GM12878 (cell line): Measurements from ENCODE around the gene DDHD1. TPM values are rescaled to one million over a fixed set of nuclear protein-coding genes. Genes with fewer than 3 reads are reported as not detected.

ENCODE experiments used
- CHD1 ChIP-seq: IDR thresholded peaks from 2 replicates; pipeline ENCODE4 v1.6.1; 2012; ENCODE audit warnings: low read depth, low read length, improper control_type of control experiment
- ESRRA ChIP-seq: IDR thresholded peaks from 2 replicates; pipeline ENCODE4 v1.6.1; 2012; ENCODE audit warnings: mild to moderate bottlenecking, low read length, improper control_type of control experiment
- ETV6 ChIP-seq, 2 experiments: fragments of 450-650 bp in 1 of 2; IDR thresholded peaks in 1 of 2; conservative IDR thresholded peaks in 1 of 2; 2 replicates each; pipeline ENCODE4 v1.6.1; 2014; ENCODE audit warnings: antibody characterized with exemption in 1 of 2, borderline replicate concordance in 1 of 2, low read depth in 1 of 2, mild to moderate bottlenecking in 1 of 2, moderate library complexity in 1 of 2
- EZH2 ChIP-seq: IDR thresholded peaks from 2 replicates; pipeline ENCODE4 v1.6.1; 2012; ENCODE audit warnings: low read depth, mild to moderate bottlenecking, control low read depth, inconsistent platforms, low read length, borderline replicate concordance; ENCODE audit not compliant: control insufficient read depth
- HDGF ChIP-seq: fragments of 450-650 bp; IDR thresholded peaks from 2 replicates; pipeline ENCODE4 v1.6.1; 2016; ENCODE audit warnings: antibody characterized with exemption
- IKZF1 ChIP-seq: fragments of 450-650 bp; conservative IDR thresholded peaks from 2 replicates; pipeline ENCODE4 v1.6.1; 2017; ENCODE audit warnings: antibody characterized with exemption, mild to moderate bottlenecking
- IRF3 ChIP-seq: fragments of 450-650 bp; IDR thresholded peaks from 2 replicates; pipeline ENCODE4 v1.6.1; 2014; ENCODE audit warnings: mild to moderate bottlenecking
- IRF5 ChIP-seq: fragments of 450-650 bp; IDR thresholded peaks from 2 replicates; pipeline ENCODE4 v1.6.1; 2017; ENCODE audit warnings: borderline replicate concordance
- JUNB ChIP-seq: IDR thresholded peaks from 2 replicates; pipeline ENCODE4 v1.6.1; 2016; ENCODE audit warnings: antibody characterized with exemption, mild to moderate bottlenecking
- MTA3 ChIP-seq: IDR thresholded peaks from 2 replicates; pipeline ENCODE4 v1.6.1; 2012; ENCODE audit warnings: low read length, inconsistent platforms, borderline replicate concordance
- MXI1 ChIP-seq: fragments of 150-350 bp; IDR thresholded peaks from 2 replicates; pipeline ENCODE4 v1.6.1; 2011; ENCODE audit warnings: low read depth, mild to moderate bottlenecking, inconsistent platforms, low read length, improper control_type of control experiment
- RELA ChIP-seq: fragments of 450-650 bp; IDR thresholded peaks from 2 replicates; pipeline ENCODE4 v1.8.0; 2014; ENCODE audit warnings: borderline replicate concordance; ENCODE audit not compliant: partially characterized antibody
- SMC3 ChIP-seq: IDR thresholded peaks from 2 replicates; pipeline ENCODE4 v1.6.1; 2011; ENCODE audit warnings: low read length, improper control_type of control experiment, borderline replicate concordance
- SPI1 ChIP-seq: IDR thresholded peaks from 2 replicates; pipeline ENCODE4 v1.6.1; 2011; ENCODE audit warnings: low read depth, mild to moderate bottlenecking, low read length, moderate library complexity, borderline replicate concordance; ENCODE audit not compliant: insufficient read depth
- TBL1XR1 ChIP-seq: IDR thresholded peaks from 2 replicates; pipeline ENCODE4 v1.6.1; 2012; ENCODE audit warnings: low read depth, low read length, improper control_type of control experiment
- TCF12 ChIP-seq: IDR thresholded peaks from 2 replicates; pipeline ENCODE4 v1.6.1; 2011; ENCODE audit warnings: low read depth, mild to moderate bottlenecking, low read length
- TCF7 ChIP-seq: IDR thresholded peaks from 2 replicates; pipeline ENCODE4 v1.6.1; 2014; ENCODE audit warnings: antibody characterized with exemption, borderline replicate concordance
- USF1 ChIP-seq: IDR thresholded peaks from 2 replicates; pipeline ENCODE4 v1.6.1; 2011; ENCODE audit warnings: borderline replicate concordance, low read depth, mild to moderate bottlenecking, moderate library complexity, mixed read lengths, low read length; ENCODE audit not compliant: insufficient read depth; ENCODE audit errors: extremely low read length
- USF2 ChIP-seq: IDR thresholded peaks from 2 replicates; pipeline ENCODE4 v1.6.1; 2011; ENCODE audit warnings: low read depth, low read length, improper control_type of control experiment, borderline replicate concordance
- YBX1 ChIP-seq: fragments of 450-650 bp; IDR thresholded peaks from 2 replicates; pipeline ENCODE4 v1.6.1; 2016; ENCODE audit warnings: antibody characterized with exemption
- ZNF274 ChIP-seq: IDR thresholded peaks from one replicate; pipeline ENCODE4 v1.8.0; 2011; ENCODE audit not compliant: insufficient read length, insufficient read depth
- polyA plus RNA-seq, 11 experiments: library from polyadenylated mRNA; depleted of rRNA in 4 of 11; unstranded in 6 of 11; stranded (reverse) in 5 of 11; fragments of >200 nt; fragmentation: Nextera tagmentation in 4 of 11; fragmentation: Illumina TruSeq in 1 of 11; extraction: Ambion mirVana in 4 of 11; extraction: Trizol in 1 of 11; gene quantifications; 1 replicate in 1 of 11; 2 replicates in 10 of 11; pipeline versions ENCODE4 v1.2.1 to v1.2.3, GENCODE V29; 2011 to 2016; ENCODE audit warnings: inconsistent platforms in 2 of 11, missing spikeins in 2 of 11, low read depth in 1 of 11
- total RNA-seq, 4 experiments: library from RNA; depleted of rRNA in 3 of 4; stranded (reverse); fragments of >200 nt in 3 of 4; fragmentation: Illumina TruSeq in 1 of 4; extraction: Trizol in 1 of 4; gene quantifications; 2 replicates each; pipeline versions ENCODE4 v1.2.1 to v1.2.3, GENCODE V29; 2013 to 2021
- TF ChIP-seq, protein P1 (sequence below): fragments of 450-650 bp; IDR thresholded peaks from 2 replicates; pipeline ENCODE4 v1.6.1; 2018; ENCODE audit warnings: mild to moderate bottlenecking, low read depth, moderate library complexity; ENCODE audit not compliant: partially characterized antibody

DDHD1 gene
- total and polyA plus RNA-seq, 10 of the 15 experiments (the other 5 are each of a cell fraction or from before 2014, with no cell fraction given): 7.7 to 52.3 (median 28.5) TPM

GRCh38 chr14:53109105-53110041 lies 43.8 kb downstream of the DDHD1 start (continued):
- TF ChIP-seq RELA (no peak), TCF7 (peak; percentile 55; the same call in 1 of the 2 replicates), SMC3 (no peak), ETV6 (conservative IDR thresholded peaks at IDR 0.05 in 1 of 2, IDR thresholded peaks at IDR 0.05 in 1 of 2; ENCODE audit: borderline replicate concordance in 1 of 2, low read depth in 1 of 2) (peak in 1 of 2 experiments; percentile 87; a peak in 2 of 4 replicates), EZH2 (no peak), TCF12 (no peak), ESRRA (no peak), MXI1 (0 out of 2 replicates have a peak, but pooled peaks have one; percentile 53), USF2 (no peak), IKZF1 (peak; percentile 55), IRF3 (no peak), MTA3 (no peak; the same call in 1 of the 2 replicates), SPI1 (peak; percentile 85; the same call in 1 of the 2 replicates), YBX1 (no peak), JUNB (0 out of 2 replicates have a peak, but pooled peaks have one; percentile 2), CHD1 (no peak), TBL1XR1 (no peak; the same call in 1 of the 2 replicates), HDGF (no peak), ZNF274 (no peak), IRF5 (no peak), USF1 (no peak)
- TF ChIP-seq, protein P1, sequence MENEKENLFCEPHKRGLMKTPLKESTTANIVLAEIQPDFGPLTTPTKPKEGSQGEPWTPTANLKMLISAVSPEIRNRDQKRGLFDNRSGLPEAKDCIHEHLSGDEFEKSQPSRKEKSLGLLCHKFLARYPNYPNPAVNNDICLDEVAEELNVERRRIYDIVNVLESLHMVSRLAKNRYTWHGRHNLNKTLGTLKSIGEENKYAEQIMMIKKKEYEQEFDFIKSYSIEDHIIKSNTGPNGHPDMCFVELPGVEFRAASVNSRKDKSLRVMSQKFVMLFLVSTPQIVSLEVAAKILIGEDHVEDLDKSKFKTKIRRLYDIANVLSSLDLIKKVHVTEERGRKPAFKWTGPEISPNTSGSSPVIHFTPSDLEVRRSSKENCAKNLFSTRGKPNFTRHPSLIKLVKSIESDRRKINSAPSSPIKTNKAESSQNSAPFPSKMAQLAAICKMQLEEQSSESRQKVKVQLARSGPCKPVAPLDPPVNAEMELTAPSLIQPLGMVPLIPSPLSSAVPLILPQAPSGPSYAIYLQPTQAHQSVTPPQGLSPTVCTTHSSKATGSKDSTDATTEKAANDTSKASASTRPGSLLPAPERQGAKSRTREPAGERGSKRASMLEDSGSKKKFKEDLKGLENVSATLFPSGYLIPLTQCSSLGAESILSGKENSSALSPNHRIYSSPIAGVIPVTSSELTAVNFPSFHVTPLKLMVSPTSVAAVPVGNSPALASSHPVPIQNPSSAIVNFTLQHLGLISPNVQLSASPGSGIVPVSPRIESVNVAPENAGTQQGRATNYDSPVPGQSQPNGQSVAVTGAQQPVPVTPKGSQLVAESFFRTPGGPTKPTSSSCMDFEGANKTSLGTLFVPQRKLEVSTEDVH: no peak
